B cell (primary cell): Measurements from ENCODE around the gene SLC51B.

Experiments used
- CTCF ChIP-seq: fragments of 200-600 bp; IDR thresholded peaks from one replicate; pipeline ENCODE4 v1.8.0; 2022; ENCODE audit warnings: antibody characterized with exemption, mild to moderate bottlenecking
- EZH2 ChIP-seq: IDR thresholded peaks from 2 replicates; pipeline ENCODE4 v1.6.1; 2012; ENCODE audit warnings: borderline replicate concordance, low read depth, mild to moderate bottlenecking, moderate library complexity, low read length; ENCODE audit not compliant: insufficient read depth, poor library complexity, severe bottlenecking

GRCh38 chr15:65028921-65029735 lies 16.1 kb upstream of the SLC51B start, which contains the start of gene MTFMT:
- TF ChIP-seq EZH2 (no peak), CTCF (no peak)
